Naive B cell (primary cell): ENCODE measurements around the gene LSM7. TPM values are rescaled to one million over a fixed set of nuclear protein-coding genes. Genes with fewer than 3 reads are reported as not detected.

ENCODE experiments used
- ATAC-seq, 2 donors: fragments of 150-1000 bp; cut with Tn5 transposase; 2 replicates each; pipeline ENCODE4 v1.10.0; 2021; ENCODE audit warnings: low read depth in 2 of 2, mild to moderate bottlenecking in 2 of 2, moderate library complexity in 2 of 2
- DNase-seq: peaks from one replicate; pipeline ENCODE4 v3.0.0; 2022
- H3K27ac Mint-ChIP-seq, 6 donors: one replicate each; pipeline ENCODE4 v1.8.0; 2020 to 2022; ENCODE audit warnings: mild to moderate bottlenecking in 6 of 6, mixed read lengths in 6 of 6, moderate library complexity in 5 of 6, inconsistent platforms in 2 of 6
- H3K27me3 Mint-ChIP-seq, 3 donors: one replicate each; pipeline ENCODE4 v1.8.0; 2021 to 2022; ENCODE audit warnings: mixed read lengths in 3 of 3, mild to moderate bottlenecking in 1 of 3
- H3K36me3 Mint-ChIP-seq, 2 donors: one replicate each; pipeline ENCODE4 v1.8.0; 2020 to 2022; ENCODE audit warnings: mixed read lengths in 2 of 2, inconsistent platforms in 1 of 2, mild to moderate bottlenecking in 1 of 2
- H3K4me1 Mint-ChIP-seq, 3 donors: one replicate each; pipeline ENCODE4 v1.8.0; 2020 to 2022; ENCODE audit warnings: mixed read lengths in 3 of 3, inconsistent platforms in 1 of 3, mild to moderate bottlenecking in 1 of 3, moderate library complexity in 1 of 3
- H3K4me3 Mint-ChIP-seq, 8 donors: one replicate each; pipeline ENCODE4 v1.8.0; 2020 to 2022; ENCODE audit warnings: mild to moderate bottlenecking in 8 of 8, mixed read lengths in 8 of 8, moderate library complexity in 8 of 8, inconsistent platforms in 2 of 8
- H3K9me3 Mint-ChIP-seq, 7 donors: one replicate each; pipeline ENCODE4 v1.8.0; 2020 to 2022; ENCODE audit warnings: mixed read lengths in 7 of 7, mild to moderate bottlenecking in 5 of 7, inconsistent platforms in 2 of 7, moderate library complexity in 1 of 7
- polyA plus RNA-seq, 6 donors: library from polyadenylated mRNA; unstranded; fragments of 300-500 nt; fragmentation: Illumina TruSeq; gene quantifications; one replicate each; pipeline ENCODE4 v1.2.3, GENCODE V29; 2021; ENCODE audit warnings: low read depth in 6 of 6

LSM7 gene
- polyA plus RNA-seq, 6 donors from 2014 or later = 275 to 337 (median 314) TPM

DNA sequence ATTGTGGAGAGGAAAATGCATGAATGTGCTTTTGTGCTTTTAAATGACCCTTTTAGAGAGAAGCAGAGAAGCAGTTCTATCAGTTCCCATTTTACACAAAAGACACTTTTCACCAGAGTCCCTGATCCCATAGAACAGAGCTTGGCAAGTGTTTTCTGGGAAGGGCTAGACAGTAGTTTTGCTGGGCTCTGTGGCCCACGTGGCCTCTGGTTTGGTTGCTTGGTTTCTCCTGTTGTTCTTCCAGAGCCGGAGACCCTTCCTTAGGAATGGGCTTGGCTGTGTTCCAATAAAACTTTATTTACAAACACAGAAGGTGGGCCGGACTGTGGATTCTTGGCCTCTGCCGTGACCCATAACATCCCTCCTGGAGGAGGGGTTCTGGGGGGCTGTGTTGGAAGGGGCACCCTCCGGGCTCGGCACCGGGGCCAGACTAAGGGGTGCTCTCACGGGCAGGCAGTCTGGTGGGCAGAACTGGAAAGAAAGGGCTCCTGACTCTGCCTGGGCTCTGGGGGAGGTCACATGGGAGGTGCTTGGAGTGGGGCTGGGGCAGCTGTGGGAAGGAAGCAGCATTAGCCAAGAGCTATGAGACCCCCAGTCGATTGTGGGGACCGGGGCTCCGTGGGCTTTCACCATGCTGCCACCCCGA is 3.3 kb upstream of the LSM7 start:
- Mint-ChIP-seq H3K27me3 (no peaks in the 10 kb centered on the region), H3K4me1 (peaks cover 67 to 87% (median 87%) of the 10 kb centered on the region in 3 donors), H3K9me3 (peaks cover 0 to 2% (median 0%) of the 10 kb centered on the region in 7 donors), H3K36me3 (peaks cover 7 to 22% of the 10 kb centered on the region in 2 donors), H3K4me3 (peak overlapping the region; percentile 86 to 94 (median 91)), H3K27ac (peak overlapping the region; percentile 97 to 99 (median 97))
- ATAC-seq = no peak
- no peak for DNase-seq

DNA sequence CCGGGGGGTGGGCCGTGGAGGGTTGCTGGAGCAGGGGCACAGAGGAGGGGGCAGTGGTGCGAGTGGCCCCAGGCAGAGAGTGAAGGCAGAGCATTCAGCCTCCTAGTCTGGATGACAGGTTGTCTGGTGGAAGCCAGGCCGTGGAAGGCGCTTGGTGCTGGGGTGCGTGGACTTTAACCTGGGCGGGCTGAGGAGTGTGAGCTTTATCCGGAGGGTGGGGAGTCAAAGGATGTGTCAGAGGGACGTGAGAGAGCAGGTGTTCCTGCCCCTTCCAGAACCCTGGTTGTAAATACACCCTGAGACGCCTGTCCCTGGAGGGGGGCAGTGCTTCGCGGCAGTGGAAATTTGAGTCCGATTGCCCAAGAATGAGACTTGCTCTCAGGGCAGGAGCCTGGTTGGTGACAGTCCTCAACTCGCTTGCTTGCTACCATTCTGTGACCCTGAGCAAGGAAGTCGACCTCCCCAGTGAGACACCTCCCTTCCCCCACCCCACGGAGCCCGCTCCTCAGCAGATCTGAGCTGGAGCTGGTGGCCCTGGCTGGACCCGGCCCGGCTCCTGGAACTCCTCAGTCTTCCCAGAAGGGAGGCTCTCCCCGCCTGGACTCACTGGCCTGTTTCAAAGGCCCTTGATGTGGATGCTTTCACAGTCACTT is 2.4 kb upstream of the LSM7 start:
- Mint-ChIP-seq H3K9me3 (peaks cover 0 to 2% (median 0%) of the 10 kb centered on the region in 7 donors), H3K4me1 (peaks cover 63 to 87% (median 87%) of the 10 kb centered on the region in 3 donors), H3K27ac (peak overlapping the region; percentile 97 to 99 (median 97)), H3K36me3 (peaks cover under 1 to 13% of the 10 kb centered on the region in 2 donors), H3K4me3 (peak overlapping the region; percentile 88 to 95 (median 92)), H3K27me3 (no peaks in the 10 kb centered on the region)
- DNase-seq (no peak), ATAC-seq (no peak)

DNA sequence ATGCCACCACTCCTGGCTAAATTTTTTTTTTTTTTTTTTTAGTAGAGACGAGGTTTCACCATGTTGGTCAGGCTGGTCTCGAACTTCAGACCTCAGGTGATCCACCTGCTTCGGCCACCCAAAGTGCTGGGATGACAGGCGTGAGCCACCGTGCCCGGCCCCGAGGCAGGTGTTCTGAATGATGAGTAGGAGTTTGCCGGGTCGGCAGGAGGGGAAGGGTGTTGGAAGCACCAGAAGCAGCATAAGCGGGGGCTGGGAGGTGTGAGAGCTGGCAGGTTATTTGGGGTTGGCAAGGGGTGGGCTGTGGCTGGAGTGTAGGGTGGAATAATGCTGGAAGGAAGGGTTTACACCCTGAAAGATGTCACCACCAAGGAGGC is 1.9 kb upstream of the LSM7 start:
- Mint-ChIP-seq H3K27ac (peak overlapping the region; percentile 86 to 99 (median 97)), H3K4me3 (peak overlapping the region; percentile 88 to 99 (median 94)), H3K4me1 (peaks cover 63 to 87% (median 87%) of the 10 kb centered on the region in 3 donors), H3K27me3 (no peaks in the 10 kb centered on the region), H3K9me3 (no peaks in the 10 kb centered on the region), H3K36me3 (peaks cover 0 to 8% of the 10 kb centered on the region in 2 donors)
- no peak for DNase-seq
- no peak for ATAC-seq

DNA sequence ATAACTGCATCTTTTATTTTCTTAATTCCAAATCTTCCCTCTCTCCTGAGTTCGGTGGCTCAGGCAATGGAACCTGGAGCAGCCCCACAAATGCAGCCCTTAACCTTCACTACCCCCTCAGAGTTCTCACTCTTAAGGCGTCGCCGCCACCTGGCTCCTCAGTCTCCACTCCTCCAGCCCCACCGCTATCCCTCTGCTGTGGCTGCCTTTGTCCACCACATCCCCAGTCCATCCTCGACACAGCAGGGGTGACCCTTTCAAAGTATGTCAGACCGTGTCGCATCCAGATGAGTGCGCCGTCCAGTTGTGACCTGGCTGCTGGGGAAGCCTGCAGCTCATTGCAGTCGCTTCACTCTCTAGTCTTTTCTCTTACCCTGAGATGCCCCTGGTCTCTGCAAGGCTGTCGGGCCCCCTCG is 1.1 kb upstream of the LSM7 start:
- H3K9me3 Mint-ChIP-seq = no peaks in the 10 kb centered on the region
- no peak for ATAC-seq
- peaks cover 67 to 91% (median 89%) of the 10 kb centered on the region in 3 donors for H3K4me1 Mint-ChIP-seq
- no peaks in the 10 kb centered on the region for H3K27me3 Mint-ChIP-seq
- peak overlapping the region; percentile 88 to 99 (median 94) for H3K4me3 Mint-ChIP-seq
- DNase-seq = no peak
- H3K27ac Mint-ChIP-seq = peak overlapping the region; percentile 87 to 99 (median 97)
- H3K36me3 Mint-ChIP-seq = peaks cover 0 to 7% of the 10 kb centered on the region in 2 donors

DNA sequence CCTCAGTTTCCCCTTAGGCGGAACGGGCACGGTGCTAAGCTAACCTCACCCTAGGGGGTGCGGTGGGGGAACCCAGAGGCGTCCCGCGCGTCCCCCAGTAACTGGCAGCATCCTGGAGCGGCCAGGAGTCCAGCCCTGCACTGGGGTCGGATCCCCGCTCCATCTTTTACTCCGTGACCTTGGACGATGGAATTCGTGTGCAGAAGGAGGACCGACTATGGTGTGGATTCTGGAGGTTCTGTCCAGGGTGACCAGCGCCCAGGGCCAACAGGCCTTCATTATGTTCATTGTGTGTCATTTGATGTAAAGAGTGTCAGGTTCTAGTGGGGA is 728 bp upstream of the LSM7 start:
- DNase-seq (no peak), ATAC-seq (no peak)
- no peaks in the 10 kb centered on the region for H3K27me3 Mint-ChIP-seq
- H3K4me3 Mint-ChIP-seq = peak overlapping the region; percentile 88 to 99 (median 94)
- no peaks in the 10 kb centered on the region for H3K9me3 Mint-ChIP-seq
- peaks cover 0 to 7% of the 10 kb centered on the region in 2 donors for H3K36me3 Mint-ChIP-seq
- peaks cover 70 to 91% (median 89%) of the 10 kb centered on the region in 3 donors for H3K4me1 Mint-ChIP-seq
- peak overlapping the region; percentile 87 to 99 (median 97) for H3K27ac Mint-ChIP-seq

DNA sequence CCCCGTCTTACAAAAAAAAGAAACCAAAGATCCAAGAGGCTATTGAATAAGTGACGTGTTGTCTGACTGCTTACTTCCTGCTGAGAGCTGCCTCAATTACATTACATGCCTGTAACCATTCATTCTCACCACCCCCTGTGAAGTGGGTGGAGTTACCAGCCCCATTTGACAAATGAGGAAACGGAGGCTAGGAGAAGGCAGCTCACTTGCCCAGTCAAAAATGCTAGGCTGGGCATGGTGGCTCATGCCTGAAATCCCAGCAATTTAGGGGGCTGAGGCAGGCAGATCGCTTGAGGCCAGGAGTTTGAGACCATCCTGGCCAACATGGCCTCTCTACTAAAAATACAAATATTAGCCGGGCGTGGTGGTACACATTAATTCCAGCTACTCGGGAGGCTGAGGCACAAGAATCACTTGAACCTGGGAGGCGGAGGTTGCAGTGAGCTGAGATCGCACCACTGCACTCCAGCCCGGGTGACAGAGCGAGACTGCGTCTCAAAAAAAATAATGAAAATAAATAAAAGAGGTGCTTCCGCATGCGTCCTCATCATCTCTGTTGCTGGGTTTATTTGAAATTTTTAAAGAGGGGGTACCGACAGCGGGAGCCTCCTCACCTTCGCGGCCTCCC is 499 bp downstream of the LSM7 start:
- Mint-ChIP-seq H3K27ac (peak overlapping the region; percentile 97 to 100 (median 99)), H3K4me1 (peaks cover 66 to 90% (median 86%) of the 10 kb centered on the region in 3 donors), H3K27me3 (no peaks in the 10 kb centered on the region), H3K9me3 (no peaks in the 10 kb centered on the region), H3K36me3 (peaks cover 0 to 7% of the 10 kb centered on the region in 2 donors), H3K4me3 (peak overlapping the region; percentile 88 to 100 (median 99))
- DNase-seq = peak; percentile 73
- peak; percentile 14 to 15 for ATAC-seq

DNA sequence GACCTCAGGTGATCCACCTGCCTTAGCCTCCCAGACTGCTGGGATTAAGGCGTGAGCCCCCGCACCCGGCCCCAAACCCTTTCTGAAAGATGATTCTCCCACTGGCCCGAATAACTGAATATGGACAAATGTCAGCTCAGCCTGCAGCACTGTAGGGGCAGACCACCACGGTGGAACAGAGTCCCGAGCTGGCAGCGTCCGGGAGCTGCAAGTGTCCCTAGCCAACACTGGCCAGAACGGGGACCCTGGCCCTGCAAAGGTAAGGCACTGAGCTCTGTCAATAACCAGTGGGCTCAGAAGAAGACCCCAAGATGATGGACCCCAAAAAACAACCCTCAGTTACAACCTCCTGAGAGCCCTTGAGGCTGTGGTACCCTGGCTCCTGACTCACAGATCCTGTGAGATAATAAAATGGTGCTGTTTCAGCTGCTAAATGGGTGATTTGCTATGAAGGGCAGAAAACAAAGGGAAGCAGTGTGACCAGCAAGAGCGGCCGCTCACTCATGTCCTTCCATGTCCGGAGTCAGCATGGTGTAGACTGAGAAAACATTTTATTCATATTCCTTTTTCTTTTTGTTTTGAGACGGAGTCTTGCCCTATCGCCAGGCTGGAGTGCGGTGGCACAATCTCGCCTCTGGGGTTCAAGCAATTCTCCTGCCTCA is 1.6 kb downstream of the LSM7 start:
- Mint-ChIP-seq H3K36me3 (peaks cover 0 to 7% of the 10 kb centered on the region in 2 donors), H3K9me3 (no peaks in the 10 kb centered on the region), H3K27ac (peak overlapping the region; percentile 97 to 100 (median 99)), H3K4me3 (peak overlapping the region; percentile 88 to 100 (median 99)), H3K4me1 (peaks cover 59 to 82% (median 77%) of the 10 kb centered on the region in 3 donors), H3K27me3 (no peaks in the 10 kb centered on the region)
- no peak for DNase-seq
- no peak for ATAC-seq

DNA sequence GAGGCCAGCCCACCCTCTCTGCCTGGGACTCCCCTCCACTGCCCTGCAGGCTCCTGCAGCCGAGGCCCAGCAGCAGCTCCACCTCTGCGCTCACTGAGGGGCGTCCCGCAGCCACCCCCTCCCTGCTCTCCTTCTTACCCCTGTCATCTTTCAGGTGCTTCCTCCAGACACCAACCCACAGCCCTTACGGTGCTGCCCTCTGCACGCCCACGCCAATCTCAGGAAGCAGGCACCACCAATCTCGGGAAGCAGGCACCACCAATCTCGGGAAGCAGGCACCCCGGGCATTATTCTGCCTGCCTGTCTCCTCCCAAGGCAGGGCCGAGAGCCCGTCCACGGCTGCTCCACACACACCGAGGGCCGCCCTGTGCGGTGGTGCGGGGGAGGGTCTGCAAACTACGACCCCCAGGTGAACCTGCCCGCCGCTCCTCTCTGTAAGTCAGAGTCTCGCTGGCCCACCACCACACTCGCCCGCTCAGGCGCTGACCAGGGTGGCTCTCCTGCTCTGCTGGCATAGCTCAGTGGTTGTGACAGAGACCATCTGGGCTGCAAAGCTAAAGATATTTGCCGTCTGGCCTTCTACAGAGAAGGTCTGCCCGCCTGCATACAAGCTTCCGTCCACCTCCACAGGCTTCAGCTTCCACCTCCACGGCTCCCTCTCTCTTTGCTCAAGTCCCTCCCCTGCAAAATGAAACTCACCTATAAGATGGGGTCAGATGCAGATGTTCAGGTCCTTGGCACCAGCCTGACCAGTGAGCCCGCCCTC is 2.9 kb downstream of the LSM7 start:
- ATAC-seq (peak; percentile 36 to 54), DNase-seq (peak; percentile 72)
- Mint-ChIP-seq H3K9me3 (no peaks in the 10 kb centered on the region), H3K4me3 (peak overlapping the region; percentile 78 to 99 (median 88)), H3K36me3 (peaks cover 0 to 7% of the 10 kb centered on the region in 2 donors), H3K27me3 (no peaks in the 10 kb centered on the region), H3K27ac (peak overlapping the region; percentile 97 to 100 (median 98)), H3K4me1 (peaks cover 51 to 68% (median 64%) of the 10 kb centered on the region in 3 donors)

DNA sequence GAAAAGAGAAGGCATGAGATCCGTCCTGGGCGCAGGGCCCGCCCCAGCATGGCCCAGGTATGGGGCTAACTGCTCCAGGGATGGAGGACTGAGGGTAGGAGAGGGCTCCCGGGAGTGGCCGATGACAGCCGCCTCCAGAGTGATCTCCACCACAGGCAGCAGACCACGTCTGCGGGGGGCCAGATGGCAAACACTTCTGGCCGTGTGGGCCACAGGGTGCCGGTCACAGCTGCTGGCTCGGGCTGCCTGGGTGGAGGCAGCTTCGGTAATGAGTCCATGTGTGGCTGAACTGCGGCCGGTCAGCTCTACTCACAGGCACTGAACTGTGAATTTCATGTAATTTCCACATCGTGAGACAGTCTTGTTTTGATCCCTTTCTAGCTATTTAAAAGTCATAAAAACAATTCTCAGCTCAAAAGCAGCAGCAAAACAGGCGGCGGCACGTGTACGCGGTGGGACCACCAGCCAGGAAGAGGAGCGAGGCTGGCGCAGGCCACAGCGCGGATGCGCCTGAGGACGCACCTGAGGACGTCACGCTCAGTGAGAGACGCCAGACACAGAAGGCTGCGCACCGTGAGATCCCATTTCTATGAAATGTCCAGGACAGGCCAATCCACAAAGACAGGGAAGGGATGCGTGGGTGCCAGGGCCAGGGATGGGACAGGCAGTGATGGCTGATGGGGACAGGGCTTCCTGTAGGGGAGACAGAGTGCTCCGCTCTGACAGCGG is 4.0 kb downstream of the LSM7 start:
- Mint-ChIP-seq H3K27me3 (no peaks in the 10 kb centered on the region), H3K4me1 (peaks cover 43 to 64% (median 62%) of the 10 kb centered on the region in 3 donors), H3K27ac (peak overlapping the region; percentile 97 to 100 (median 98)), H3K9me3 (no peaks in the 10 kb centered on the region), H3K4me3 (peak overlapping the region; percentile 78 to 99 (median 88)), H3K36me3 (peaks cover 0 to 7% of the 10 kb centered on the region in 2 donors)
- peak; percentile 30 to 31 for ATAC-seq
- peak; percentile 55 for DNase-seq

DNA sequence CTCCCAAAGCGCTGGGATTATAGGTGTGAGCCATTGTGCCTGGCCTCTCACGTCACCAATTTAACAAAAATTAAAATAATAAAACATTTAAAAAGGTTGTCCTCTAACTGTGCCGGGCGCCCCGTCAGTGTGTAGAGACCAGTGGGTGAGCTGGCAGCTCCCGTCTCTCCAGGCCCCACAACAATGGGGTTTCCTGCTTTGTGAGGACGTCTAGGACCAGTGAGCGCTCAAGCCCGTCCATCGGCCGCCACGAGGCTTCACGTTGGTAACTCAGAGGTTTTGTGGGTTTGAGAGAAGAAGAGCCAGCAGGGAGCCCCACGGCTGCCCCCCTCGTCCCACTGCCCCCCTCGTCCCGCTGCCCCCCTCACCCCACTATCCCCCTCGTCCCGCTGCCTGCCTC is 4.7 kb downstream of the LSM7 start:
- H3K27me3 Mint-ChIP-seq = no peaks in the 10 kb centered on the region

DNA sequence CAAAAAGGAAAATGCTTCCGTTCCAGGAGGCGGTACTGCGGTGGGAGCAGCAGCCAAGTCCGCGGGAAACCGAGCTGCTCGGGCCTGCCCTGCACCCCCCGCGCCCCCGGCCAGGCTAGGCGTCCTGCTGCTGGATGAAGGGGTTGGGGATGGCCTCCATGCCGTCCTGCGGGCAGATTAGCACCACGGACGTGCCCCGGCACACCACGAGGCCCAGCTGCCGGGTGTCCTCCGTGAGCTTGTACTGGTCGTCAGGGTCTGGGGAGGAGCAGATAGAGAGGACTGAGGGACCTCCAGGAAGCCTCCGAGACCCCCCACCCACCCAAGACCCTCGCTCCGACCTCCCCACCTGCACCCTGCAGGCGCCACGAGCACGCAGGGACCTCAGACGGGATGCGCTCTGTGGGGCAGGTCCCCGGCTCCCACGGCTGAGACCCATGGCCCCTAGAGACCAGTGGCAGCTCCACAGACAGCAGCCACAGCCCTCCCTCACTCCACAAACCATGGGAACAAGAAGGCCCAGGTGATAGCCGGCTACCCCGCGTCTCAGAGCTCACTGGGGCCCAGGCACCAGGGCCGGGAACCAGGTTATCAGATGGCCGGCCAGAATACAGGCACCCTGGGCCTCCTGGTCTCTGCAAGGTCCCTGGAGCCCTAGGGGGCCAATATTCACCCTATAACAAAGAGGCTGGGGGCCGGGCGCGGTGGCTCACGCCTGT is 6.7 kb downstream of the LSM7 start:
- H3K27ac Mint-ChIP-seq = peak overlapping the region in 2 of 6 donors; percentile 53 to 76
- no peak for ATAC-seq
- H3K9me3 Mint-ChIP-seq = no peaks in the 10 kb centered on the region
- no peaks in the 10 kb centered on the region for H3K36me3 Mint-ChIP-seq
- no peaks in the 10 kb centered on the region for H3K27me3 Mint-ChIP-seq
- H3K4me3 Mint-ChIP-seq = no peak overlapping the region
- H3K4me1 Mint-ChIP-seq = peaks cover 40 to 69% (median 64%) of the 10 kb centered on the region in 3 donors
- no peak for DNase-seq

More for the DNA sequence above, 4.7 kb downstream of the LSM7 start:
- H3K4me3 Mint-ChIP-seq = peak overlapping the region in 7 of 8 donors; percentile 34 to 99 (median 87)
- DNase-seq (no peak), ATAC-seq (no peak)
- H3K9me3 Mint-ChIP-seq = no peaks in the 10 kb centered on the region
- peaks cover 39 to 66% (median 65%) of the 10 kb centered on the region in 3 donors for H3K4me1 Mint-ChIP-seq
- H3K36me3 Mint-ChIP-seq = peaks cover 0 to 7% of the 10 kb centered on the region in 2 donors
- peak overlapping the region in 5 of 6 donors; percentile 56 to 100 (median 97) for H3K27ac Mint-ChIP-seq
